ENCODE results near the gene MAP3K5. TPM values are rescaled to one million over a fixed set of nuclear protein-coding genes. Genes with fewer than 3 reads are reported as not detected.

The MAP3K5 gene
- total RNA-seq, 4 donors from 2014 or later, result 18.7 to 24.1 (median 20.7) TPM

GRCh38 chr6:136641873-136642465, 150.3 kb downstream of the MAP3K5 start:
- 95% methylated on average over 3 of the region's 3 CpGs for WGBS
- peaks cover 0 to 15% (median 5%) of the 10 kb centered on the region in 4 donors for H3K36me3 ChIP-seq
- no peak for DNase-seq (ENCODE audit: extremely low spot score)
- intact Hi-C loops (cut with DNase I), result loop anchor here (5.0 kb wide), 1 partner anchor 55 kb away; no protein-coding TSS in a partner anchor
- TF ChIP-seq POLR2AphosphoS5 (IDR thresholded peaks at IDR 0.05) (no peak), CTCF (IDR thresholded peaks at IDR 0.05) (no peak), EP300 (IDR thresholded peaks at IDR 0.05) (no peak), POLR2A (IDR thresholded peaks at IDR 0.05; ENCODE audit: low read depth) (no peak)
- no peak overlapping the region for H3K4me3 ChIP-seq
- no peak overlapping the region for H3K27ac ChIP-seq (replicated peaks in 1 of 4)
- H3K4me1 ChIP-seq, result peaks cover 22 to 35% (median 30%) of the 10 kb centered on the region in 4 donors
- H3K9me3 ChIP-seq, result no peaks in the 10 kb centered on the region
- no peaks in the 10 kb centered on the region for H3K27me3 ChIP-seq

GRCh38 chr6:136641166-136641565, 151.1 kb downstream of the MAP3K5 start:
- no peaks in the 10 kb centered on the region for H3K9me3 ChIP-seq
- no peak overlapping the region for H3K27ac ChIP-seq (replicated peaks in 1 of 4)
- no peaks in the 10 kb centered on the region for H3K27me3 ChIP-seq
- no peak for TF ChIP-seq CTCF (IDR thresholded peaks at IDR 0.05)
- TF ChIP-seq EP300 (IDR thresholded peaks at IDR 0.05), result no peak
- no peak for TF ChIP-seq POLR2AphosphoS5 (IDR thresholded peaks at IDR 0.05)
- TF ChIP-seq POLR2A (IDR thresholded peaks at IDR 0.05; ENCODE audit: low read depth), result no peak
- WGBS, result 96% methylated on average over 3 of the region's 3 CpGs
- peaks cover 14 to 27% (median 22%) of the 10 kb centered on the region in 4 donors for H3K4me1 ChIP-seq
- peaks cover 0 to 23% (median 13%) of the 10 kb centered on the region in 4 donors for H3K36me3 ChIP-seq
- H3K4me3 ChIP-seq, result no peak overlapping the region
- DNase-seq (ENCODE audit: extremely low spot score), result no peak
- intact Hi-C loops (cut with DNase I), result loop anchor here (5.0 kb wide), 1 partner anchor 54 kb away; no protein-coding TSS in a partner anchor

GRCh38 chr6:136640132-136640915, 152.0 kb downstream of the MAP3K5 start:
- peaks cover 13 to 22% (median 16%) of the 10 kb centered on the region in 4 donors for H3K4me1 ChIP-seq
- no peak overlapping the region for H3K27ac ChIP-seq (replicated peaks in 1 of 4)
- DNase-seq (ENCODE audit: extremely low spot score), result no peak
- 92% methylated on average over 5 of the region's 5 CpGs for WGBS
- no peaks in the 10 kb centered on the region for H3K27me3 ChIP-seq
- intact Hi-C loops (cut with DNase I), result loop anchor here (5.0 kb wide), 1 partner anchor 53 kb away; no protein-coding TSS in a partner anchor
- peaks cover 0 to 26% (median 19%) of the 10 kb centered on the region in 4 donors for H3K36me3 ChIP-seq
- H3K9me3 ChIP-seq, result no peaks in the 10 kb centered on the region
- no peak overlapping the region for H3K4me3 ChIP-seq
- TF ChIP-seq POLR2A (IDR thresholded peaks at IDR 0.05; ENCODE audit: low read depth) (no peak), EP300 (IDR thresholded peaks at IDR 0.05) (no peak), POLR2AphosphoS5 (IDR thresholded peaks at IDR 0.05) (no peak), CTCF (IDR thresholded peaks at IDR 0.05) (no peak)

- Histone ChIP-seq H3K4me3 (no peak overlapping the region), H3K4me1 (peaks cover 11 to 22% (median 14%) of the 10 kb centered on the region in 4 donors), H3K9me3 (no peaks in the 10 kb centered on the region), H3K36me3 (peaks cover 0 to 29% (median 21%) of the 10 kb centered on the region in 4 donors), H3K27ac (replicated peaks in 1 of 4) (no peak overlapping the region), H3K27me3 (no peaks in the 10 kb centered on the region)
- intact Hi-C loops (cut with DNase I), result loop anchor here (5.0 kb wide), 1 partner anchor 52 kb away; no protein-coding TSS in a partner anchor
- no peak for DNase-seq (ENCODE audit: extremely low spot score)
- 62% methylated on average over 3 of the region's 3 CpGs for WGBS
- TF ChIP-seq EP300 (IDR thresholded peaks at IDR 0.05), result no peak
- TF ChIP-seq CTCF (IDR thresholded peaks at IDR 0.05), result no peak
- TF ChIP-seq POLR2AphosphoS5 (IDR thresholded peaks at IDR 0.05), result no peak
- no peak for TF ChIP-seq POLR2A (IDR thresholded peaks at IDR 0.05; ENCODE audit: low read depth)
Observed at GRCh38 chr6:136639702-136640101, 152.6 kb downstream of the MAP3K5 start.
